Jurkat, Clone E6-1 (cell line): ENCODE data around the gene CCDC197.

Experiments used
- DNase-seq: peaks from one replicate; pipeline ENCODE4 v3.0.0-alpha.2; 2011; ENCODE audit warnings: low read depth, low spot score
- H3K4me3 ChIP-seq: 2 replicates; pipeline ENCODE4 v1.5.1; 2011; ENCODE audit warnings: mild to moderate bottlenecking, low read length, control low read depth, moderate library complexity

Gene CCDC197

DNA sequence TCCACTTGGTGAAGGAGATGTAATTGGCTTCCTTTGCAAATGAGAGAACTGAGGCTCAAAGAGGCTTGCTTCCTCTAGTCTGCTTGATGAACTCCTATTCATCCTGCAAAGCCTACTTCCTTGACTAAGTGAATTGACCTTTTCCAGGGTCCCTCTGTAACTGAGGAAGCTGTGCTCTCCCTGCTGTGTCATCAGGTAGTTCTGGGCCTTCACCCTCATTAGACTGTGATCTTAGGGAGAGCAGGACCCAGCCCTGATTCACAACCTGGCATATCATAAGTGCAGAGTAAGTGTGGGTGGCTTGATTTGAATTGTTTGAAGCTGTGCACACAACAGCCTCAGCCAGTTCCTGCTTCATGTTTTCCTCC is 37.0 kb upstream of the CCDC197 start:
- no peak for DNase-seq
- no peak overlapping the region for H3K4me3 ChIP-seq

DNA sequence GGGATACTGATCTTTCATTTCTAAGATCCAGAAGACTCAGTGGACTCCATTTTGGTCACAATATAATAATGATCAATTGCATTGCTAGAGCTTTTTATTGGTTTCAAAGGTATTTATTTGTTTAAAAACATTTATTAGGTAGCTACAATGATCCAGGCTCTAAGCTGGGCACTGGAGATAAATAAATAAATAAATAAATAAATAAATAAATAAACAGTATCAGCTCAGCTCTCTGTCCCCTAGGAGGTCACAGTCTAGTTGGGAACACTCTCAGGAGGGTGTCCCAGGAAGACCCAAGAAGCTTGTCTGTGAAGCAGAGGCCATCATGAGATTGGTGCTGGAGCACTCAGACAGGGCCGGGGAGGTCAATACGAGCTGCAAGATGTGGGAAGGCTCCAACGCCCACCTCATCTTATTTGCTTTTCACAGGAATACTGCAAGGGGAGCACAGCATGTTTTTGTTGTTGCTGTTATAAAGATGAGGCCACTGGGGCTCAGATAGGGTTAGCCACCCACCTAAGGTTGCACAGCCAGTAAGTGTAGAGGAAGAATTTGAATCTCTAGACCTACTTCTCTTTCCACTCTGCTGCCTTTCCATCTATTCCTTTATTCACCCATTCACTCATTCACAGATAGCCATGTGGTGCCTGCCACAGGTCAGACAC is 36.2 kb upstream of the CCDC197 start:
- H3K4me3 ChIP-seq = no peak overlapping the region
- no peak for DNase-seq

DNA sequence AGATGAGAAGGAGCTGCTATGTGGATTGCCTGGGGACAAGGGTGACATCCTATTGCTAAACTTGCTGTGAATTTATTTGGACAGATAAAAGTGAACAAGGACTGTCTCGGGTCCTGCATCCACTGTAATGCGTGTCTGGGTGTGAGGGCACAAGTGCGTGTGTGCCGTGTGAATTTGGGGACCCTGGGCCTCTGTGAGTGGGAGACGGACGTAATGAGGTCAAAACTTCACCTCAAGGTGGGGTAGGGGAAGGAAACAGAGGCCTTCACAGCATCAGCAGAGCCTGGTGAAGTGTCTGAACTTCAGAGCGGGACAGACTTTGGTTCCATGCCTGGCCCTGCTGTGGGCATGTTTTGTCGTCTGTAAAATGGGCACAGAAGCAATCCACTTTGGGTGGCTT is 35.5 kb upstream of the CCDC197 start:
- H3K4me3 ChIP-seq = no peak overlapping the region
- no peak for DNase-seq

DNA sequence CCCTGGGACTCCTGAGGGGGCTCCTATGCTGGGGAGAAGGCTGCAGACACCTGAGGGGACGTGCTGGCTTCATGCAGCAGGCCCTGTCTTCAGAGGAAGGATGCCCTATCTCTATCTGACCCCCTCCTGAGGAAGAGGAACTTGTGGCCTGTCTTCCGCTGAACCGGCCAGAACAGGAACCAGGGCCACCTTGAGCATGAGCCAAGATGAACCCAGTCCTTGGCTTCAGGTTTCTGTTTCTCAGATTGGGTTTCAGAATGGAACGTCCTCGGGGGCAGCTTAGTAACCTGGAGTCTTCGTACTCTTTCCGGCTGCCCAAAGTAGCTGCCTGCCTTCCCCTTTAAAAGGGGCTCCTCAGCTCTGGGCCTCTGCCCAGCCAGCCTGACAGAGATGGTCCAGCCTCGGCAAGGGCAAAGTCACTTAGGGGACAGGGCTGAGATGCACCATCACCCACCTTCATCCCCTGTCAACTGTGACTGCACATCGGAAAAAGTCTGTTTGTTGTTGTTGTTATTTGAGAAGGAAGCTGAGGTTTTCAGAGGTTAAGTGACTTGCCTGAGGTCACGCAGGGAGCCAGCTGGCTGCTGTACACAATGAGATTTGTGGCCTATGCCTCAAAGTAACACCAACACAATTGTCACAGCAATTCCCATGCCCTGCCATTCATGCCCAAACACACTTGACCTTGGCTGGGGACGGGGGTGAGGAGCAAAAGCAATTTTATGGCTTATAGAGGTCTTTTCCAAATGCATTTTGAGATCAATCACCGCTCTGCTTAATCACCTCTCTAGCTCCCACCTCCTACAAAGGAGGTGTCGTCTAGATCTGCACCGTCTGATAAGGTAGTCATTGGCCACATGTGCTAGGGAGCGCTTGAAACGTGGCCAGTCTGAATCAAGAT is 34.1 kb upstream of the CCDC197 start:
- no peak for DNase-seq
- no peak overlapping the region for H3K4me3 ChIP-seq

DNA sequence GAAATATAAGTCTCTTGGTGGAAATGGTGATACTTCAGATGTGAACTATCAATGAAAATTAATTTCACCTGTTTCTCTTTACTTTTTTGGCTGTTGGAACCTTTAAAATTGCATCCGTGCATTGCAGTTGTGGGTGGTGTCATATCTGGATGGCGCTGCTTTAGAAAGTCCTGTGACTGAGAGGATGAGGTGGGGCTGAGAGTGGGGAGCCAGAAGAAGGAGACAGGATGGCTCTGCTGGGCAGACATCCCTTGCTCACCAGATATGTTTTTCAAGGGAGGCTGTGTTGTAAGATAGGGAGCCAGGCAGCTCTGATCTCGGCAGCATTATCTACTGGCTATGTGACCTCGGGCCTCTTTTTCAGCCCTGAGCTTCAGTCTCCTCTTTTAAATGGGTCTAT is 33.4 kb upstream of the CCDC197 start:
- H3K4me3 ChIP-seq = no peak overlapping the region
- DNase-seq = no peak

DNA sequence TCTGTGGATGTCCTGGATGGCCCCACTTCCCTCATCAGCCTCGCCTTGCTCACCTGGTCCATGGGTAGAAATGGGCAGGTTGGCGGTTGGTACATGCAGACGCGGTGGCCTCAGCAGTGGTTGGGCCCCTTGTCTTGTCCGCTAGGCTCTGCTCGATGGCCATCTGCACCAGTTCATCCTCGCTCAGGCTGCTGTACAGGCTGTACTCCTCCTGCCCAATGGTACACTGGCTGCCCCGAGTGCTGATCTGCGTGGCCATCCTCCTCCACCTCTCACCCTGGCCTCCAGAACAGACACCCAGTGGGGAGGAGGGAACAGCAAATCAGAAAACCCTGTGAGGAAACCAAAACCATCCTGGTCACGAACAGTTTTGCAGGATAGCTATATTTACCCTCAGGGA is 32.8 kb upstream of the CCDC197 start:
- no peak for DNase-seq

DNA sequence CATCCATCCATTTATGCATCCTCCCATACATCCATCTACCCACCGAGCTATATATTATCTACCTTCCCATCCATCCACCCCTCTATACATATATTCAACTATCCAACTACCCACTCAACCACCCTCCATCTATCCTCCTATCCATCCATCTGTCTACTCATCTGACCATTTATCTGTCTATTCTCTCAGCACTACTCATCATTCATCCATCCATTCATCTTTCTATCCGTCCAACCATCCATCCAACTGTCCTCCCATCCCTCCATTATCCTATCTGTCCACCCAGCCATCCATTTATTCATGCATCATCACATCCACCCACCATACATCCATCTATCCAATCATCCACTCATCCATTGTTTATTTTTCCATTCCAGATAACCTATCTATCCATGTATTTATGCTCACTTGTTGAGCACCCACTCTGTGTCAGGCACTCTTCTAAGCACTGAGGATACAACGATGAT is 32.2 kb upstream of the CCDC197 start:
- H3K4me3 ChIP-seq = no peak overlapping the region
- DNase-seq = no peak

More for the DNA sequence above, 32.8 kb upstream of the CCDC197 start:
- no peak overlapping the region for H3K4me3 ChIP-seq

DNA sequence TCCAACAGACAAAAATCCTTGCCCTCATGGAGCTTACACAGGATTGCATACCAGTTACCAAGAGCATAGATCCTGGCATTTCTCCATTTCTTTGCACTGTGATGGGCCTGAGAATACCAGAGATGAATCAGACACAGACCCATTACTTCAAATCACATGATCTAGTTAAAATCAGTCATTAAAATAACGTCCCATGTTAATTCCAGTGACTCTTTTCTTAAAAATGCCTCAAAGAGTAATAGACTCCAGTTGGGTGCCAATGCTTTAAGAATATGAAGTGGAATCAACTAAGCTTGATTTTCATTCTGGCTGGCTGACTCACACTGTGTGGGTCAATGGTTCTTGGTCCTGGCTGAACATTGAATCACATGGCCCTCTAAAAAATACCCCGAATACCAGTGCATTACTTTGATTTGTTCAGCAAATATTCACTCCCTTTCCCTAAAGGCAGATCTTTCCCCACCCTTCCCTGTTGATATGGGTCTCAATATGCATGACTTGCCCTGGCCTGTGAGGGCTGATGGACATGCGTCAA is 31.7 kb upstream of the CCDC197 start:
- DNase-seq = no peak
- no peak overlapping the region for H3K4me3 ChIP-seq

DNA sequence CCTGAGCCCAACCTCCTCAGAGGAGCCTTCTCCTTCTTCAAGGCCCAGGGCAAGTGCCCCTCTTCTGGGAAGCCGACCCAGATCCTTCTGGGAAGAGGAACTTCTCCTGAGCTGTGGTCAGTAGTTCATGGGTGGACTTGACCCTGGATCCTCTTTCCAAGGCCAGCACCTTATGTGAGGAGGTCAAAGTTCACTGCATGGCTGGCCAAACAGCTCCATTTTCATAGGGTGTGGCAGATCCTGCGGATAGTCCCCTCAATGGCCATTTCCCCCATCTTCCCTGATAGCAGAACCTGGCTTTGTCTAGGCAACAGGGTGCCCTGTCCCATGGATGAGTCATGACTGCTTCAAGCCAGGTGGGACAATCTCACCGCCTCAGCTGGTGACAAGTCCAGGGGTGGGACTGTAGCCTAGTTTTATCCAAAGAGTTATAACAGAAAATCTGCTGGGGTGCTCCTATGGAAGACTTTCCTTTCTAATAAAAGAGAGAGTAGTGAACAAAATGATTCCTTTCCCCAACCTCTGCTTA is 31.1 kb upstream of the CCDC197 start:
- no peak overlapping the region for H3K4me3 ChIP-seq
- no peak for DNase-seq

DNA sequence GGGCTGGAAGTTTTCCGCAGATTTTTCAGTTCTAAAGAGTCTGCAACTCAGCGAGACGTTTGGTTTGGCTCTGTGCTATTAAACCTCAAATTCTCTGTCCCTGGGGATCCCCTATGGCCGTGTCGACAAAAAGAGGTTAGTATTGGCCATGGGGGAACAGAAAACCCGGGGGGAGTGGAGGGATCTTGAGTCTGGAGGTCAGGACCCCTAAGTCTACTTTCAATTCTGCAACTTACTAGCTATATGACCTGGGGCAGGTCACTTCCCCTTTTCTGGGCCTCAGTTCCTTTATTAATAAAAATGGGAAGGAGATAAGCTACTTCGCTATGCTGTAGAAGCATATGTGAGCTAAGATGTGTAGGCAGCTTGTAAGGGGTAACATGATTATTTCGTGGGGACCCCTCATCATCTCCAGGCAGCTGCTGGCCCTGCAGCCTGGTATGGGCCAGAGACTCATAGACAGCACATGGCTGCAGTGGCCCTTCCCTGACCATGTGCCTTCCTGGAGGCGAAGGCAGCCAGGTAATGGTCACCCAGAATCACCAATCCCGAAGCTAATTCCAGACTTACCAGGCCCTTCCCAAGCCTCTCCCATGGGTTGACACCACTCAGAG is 29.4 kb upstream of the CCDC197 start:
- no peak for DNase-seq
- no peak overlapping the region for H3K4me3 ChIP-seq

DNA sequence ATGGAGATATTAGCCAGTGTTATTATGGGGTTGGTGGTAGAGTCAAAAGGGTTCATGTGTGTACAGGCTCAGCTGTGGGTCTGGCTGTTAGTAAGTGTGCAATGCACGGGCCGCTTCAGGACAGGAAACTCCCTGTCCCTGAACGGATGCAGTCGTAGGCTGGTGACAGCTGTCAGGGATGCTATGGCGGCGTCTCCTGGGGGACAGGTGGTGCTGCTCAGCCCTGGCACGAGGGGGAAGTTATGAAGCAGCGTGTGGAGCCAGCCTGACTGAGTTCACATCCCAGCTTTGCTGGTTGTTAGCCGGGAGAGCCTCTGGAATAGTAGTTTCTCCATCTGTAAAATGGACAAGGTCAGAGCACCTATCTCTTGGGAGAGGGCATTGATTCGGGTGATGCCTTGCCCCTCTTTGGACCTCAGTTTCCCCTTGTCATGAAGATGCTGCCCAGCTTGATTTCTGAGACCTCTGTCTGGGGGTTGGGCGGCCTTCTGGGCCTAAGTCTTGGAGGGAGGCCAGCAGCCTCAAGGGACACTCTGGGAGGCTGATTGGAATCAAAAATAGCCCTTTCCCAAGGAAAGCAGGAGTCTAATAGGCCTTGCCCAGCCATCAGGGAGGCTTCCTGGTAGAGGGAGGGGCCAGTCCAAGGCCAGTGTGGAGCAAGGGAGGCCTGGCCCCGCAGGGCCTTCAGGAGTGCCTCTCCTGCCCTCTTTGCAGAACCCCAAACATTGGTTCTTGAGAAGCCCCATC is 27.8 kb upstream of the CCDC197 start:
- no peak overlapping the region for H3K4me3 ChIP-seq
- no peak for DNase-seq

DNA sequence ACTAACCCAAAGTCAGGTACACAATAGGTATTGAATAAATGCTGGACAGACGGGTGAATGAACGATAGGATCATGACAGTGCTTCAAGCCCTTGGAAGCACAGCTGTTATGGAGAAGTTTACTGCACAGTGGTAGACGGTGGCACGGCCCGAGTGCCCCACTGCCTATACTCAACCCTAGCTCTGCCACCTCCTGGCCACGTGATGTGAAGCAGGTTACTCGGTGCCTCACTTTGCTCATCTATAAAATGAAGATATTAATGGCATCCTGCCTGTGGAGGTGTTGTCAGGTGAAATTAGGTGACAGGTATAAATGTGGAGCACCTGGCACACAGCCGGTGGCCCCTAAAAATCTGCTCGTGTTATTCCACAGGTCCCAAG is 26.5 kb upstream of the CCDC197 start:
- no peak overlapping the region for H3K4me3 ChIP-seq
- no peak for DNase-seq

DNA sequence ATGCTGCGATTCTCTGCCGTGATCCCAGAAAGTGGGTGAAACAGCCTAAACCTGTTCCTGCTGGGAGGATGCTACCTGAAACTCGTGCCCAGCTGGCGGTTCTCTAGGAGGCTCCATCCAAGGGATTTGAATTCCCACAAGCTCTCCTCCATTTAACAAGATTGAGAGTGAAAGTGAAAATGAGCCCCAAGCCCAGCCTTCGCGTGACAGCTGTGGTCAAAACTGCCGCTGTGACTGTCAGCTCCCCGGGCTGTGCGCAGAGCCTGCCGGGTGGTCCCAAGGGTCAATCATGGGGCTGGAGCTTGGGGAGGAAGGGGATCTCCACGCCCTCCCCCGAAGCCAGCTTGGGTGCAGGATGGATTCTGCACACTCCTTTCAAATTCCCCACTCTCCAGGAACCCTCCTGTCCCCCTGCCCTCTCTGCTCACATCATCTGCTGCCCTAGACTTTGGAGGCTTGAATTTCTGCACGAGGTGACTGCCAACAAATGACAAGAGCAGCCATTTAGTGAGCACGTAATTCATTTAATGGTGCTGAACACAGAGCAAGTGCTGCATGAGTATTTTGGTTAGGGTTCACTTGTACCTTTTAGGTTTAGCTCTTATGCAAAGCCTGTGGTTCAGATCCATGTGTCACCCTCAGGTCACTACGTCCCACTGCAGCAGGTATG is 26.0 kb upstream of the CCDC197 start:
- no peak overlapping the region; the same call in 1 of the 2 replicates for H3K4me3 ChIP-seq

DNA sequence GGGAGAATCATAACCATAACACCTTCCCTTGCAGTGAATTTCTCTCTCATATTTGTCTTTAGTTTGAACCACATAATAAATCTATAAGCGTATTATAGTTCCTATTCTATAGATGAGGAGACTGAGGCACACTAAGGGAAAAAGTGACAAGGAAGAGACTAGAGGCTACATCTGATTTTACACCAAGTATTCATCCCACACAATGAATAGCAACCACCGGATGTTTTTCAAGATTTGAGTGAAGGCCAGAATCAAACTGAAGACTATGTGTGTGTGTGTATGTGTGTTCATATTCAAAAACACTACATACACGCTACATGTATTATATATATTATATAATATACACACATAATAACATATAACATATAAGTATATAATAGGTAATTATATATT is 25.5 kb upstream of the CCDC197 start:
- no peak overlapping the region for H3K4me3 ChIP-seq
- DNase-seq = no peak

More for the DNA sequence above, 26.0 kb upstream of the CCDC197 start:
- DNase-seq = no peak

DNA sequence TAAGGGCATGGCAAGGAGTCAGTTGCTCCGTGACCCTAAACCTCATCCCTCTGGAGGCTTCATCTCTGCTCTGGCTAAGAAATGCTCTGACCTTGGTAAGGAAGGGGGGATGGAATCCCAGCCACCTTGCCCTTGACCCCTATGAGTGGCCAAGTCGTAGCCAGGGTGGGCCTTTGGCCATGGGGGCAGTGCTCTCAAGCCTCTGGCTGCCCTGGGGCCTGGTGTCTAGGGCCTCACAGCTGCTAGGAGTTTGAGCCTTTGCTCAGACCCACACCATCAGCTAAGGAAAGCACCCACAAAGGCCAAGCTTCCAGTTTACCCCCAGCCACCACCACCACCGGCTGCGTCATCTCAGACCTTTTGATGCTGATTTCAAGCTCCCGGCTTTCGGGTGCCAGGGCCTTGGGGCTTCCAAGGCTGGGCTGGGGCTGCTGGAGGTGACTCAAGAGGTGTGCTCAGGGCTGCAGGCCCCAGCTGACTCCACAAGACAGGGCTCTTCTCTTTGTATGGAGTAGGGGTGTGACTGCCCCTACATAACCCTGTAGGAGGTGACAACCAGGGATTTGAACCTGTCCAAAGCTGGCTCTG is 24.4 kb upstream of the CCDC197 start:
- no peak overlapping the region for H3K4me3 ChIP-seq
- no peak for DNase-seq

DNA sequence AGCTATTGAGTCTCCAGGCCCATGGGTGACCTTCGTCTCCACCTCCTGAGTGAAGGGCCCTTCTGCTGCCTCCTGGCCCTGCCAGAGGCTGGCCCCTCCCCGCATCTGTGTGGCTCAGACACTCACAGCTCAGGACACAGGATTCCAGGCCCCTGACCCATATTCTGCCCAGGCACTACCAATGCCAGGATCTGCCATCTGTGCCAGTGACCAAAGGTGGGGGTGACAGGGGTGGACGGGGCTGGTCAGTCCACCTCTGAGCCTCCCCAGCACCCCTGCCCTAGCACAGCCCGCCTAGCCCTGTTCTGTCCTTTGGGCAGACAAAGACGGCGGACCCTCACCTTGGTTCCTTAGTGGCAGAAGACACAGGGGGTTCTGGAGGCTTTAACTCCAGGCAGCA is 23.5 kb upstream of the CCDC197 start:
- DNase-seq = no peak
- H3K4me3 ChIP-seq = no peak overlapping the region

DNA sequence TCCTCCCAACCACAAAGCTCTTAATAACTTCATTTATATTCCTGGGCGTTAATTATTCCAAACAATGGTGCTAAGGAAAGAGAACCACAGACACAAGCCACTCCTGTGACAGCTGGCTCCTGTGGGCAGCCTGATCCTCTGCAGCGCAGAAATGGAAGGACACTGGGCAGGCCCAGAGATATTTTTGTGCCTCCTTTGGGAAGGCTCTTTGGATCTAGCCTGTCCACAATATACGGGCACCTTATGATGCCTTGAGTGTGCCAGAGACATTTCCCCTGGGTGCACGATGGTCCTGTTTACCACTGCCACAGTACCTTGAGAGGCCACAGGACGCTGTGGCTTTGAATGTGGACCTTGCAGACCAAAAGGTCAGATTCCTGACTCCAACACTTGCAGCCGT is 22.8 kb upstream of the CCDC197 start:
- no peak for DNase-seq
- no peak overlapping the region for H3K4me3 ChIP-seq

DNA sequence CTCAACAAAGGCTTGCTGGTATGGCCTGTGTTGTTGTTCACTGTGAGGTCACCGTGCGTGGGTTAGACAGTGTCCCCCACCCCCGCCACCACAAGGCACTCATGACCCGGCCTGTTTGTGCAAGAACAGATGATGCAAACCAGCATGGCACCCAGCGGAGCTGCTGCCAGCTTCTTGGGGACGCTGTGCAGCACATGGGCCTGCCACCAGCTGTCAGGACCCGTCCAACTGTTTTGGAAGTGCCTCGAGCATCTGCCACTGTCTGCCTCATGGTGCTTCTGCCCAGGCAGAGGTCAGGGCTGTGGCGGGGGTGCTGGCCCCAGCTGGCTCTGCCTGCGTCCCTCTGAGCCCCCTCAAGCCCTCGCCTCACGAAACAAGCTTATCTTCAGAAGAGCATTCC is 22.3 kb upstream of the CCDC197 start:
- DNase-seq = no peak
- H3K4me3 ChIP-seq = no peak overlapping the region
